WTC11 (cell line): ENCODE results near the gene ETNK2. TPM values are rescaled to one million over a fixed set of nuclear protein-coding genes. Genes with fewer than 3 reads are reported as not detected.

ENCODE experiments used
- ATAC-seq: fragments of 200-7000 bp; cut with Tn5 transposase; 2 replicates; pipeline ENCODE4 v1.10.0; 2021; ENCODE audit warnings: mild to moderate bottlenecking, moderate library complexity
- CTCF ChIA-PET: fragments of 300-600 bp; sonication (Branson Sonifier 250); formaldehyde crosslinking; loops from one replicate; lab custom pipeline; 2021; ENCODE audit warnings: antibody characterized with exemption; lab: Charles Lee
- POLR2A ChIA-PET: fragments of 350-600 bp; sonication (Branson Sonifier 250); formaldehyde crosslinking; loops from one replicate; lab custom pipeline; 2021; ENCODE audit warnings: antibody characterized with exemption; lab: Charles Lee
- DNase-seq: peaks from one replicate; pipeline ENCODE4 v3.0.0; 2021; ENCODE audit warnings: low spot score
- H3K27ac Mint-ChIP-seq: 2 replicates; pipeline ENCODE4 v1.8.0; 2021; ENCODE audit warnings: mixed read lengths
- H3K27me3 Mint-ChIP-seq: 2 replicates; pipeline ENCODE4 v1.8.0; 2021; ENCODE audit warnings: low read depth, mild to moderate bottlenecking, moderate library complexity, mixed read lengths
- H3K36me3 Mint-ChIP-seq: 2 replicates; pipeline ENCODE4 v1.8.0; 2021; ENCODE audit warnings: mixed read lengths
- H3K4me1 Mint-ChIP-seq: 2 replicates; pipeline ENCODE4 v1.8.0; 2022; ENCODE audit warnings: mixed read lengths
- H3K4me3 Mint-ChIP-seq: 2 replicates; pipeline ENCODE4 v1.8.0; 2021; ENCODE audit warnings: mild to moderate bottlenecking, moderate library complexity, mixed read lengths
- H3K9me3 Mint-ChIP-seq: 2 replicates; pipeline ENCODE4 v1.8.0; 2021; ENCODE audit warnings: mixed read lengths
- ARID4B ChIP-seq: sonication (generic); formaldehyde crosslinking; IDR thresholded peaks from 2 replicates; pipeline ENCODE4 v1.8.0; 2023; ENCODE audit warnings: missing genetic modification reagents, mild to moderate bottlenecking, borderline replicate concordance
- CBFB ChIP-seq: sonication (generic); formaldehyde crosslinking; IDR thresholded peaks from 2 replicates; pipeline ENCODE4 v1.8.1; 2022; ENCODE audit warnings: mild to moderate bottlenecking, low read depth, missing genetic modification reagents
- CDX4 ChIP-seq: fragments of 250-450 bp; sonication (Bioruptor Pico); IDR thresholded peaks from 2 replicates; pipeline ENCODE4 v1.9.0; 2021; ENCODE audit warnings: moderate library complexity, mild to moderate bottlenecking, inconsistent platforms, borderline replicate concordance
- CTCF ChIP-seq: fragments of 200-600 bp; IDR thresholded peaks from 2 replicates; pipeline ENCODE4 v1.8.0; 2022; ENCODE audit warnings: antibody characterized with exemption
- FOXK1 ChIP-seq: sonication (generic); formaldehyde crosslinking; IDR thresholded peaks from 2 replicates; pipeline ENCODE4 v1.8.0; 2022; ENCODE audit warnings: mild to moderate bottlenecking, moderate library complexity, missing genetic modification reagents
- IRF2 ChIP-seq: sonication (generic); formaldehyde crosslinking; IDR thresholded peaks from 2 replicates; pipeline ENCODE4 v1.8.0; 2022; ENCODE audit warnings: low read depth, missing genetic modification reagents, borderline replicate concordance
- MLX ChIP-seq: sonication (generic); formaldehyde crosslinking; IDR thresholded peaks from 2 replicates; pipeline ENCODE4 v1.8.1; 2023; ENCODE audit warnings: mild to moderate bottlenecking, missing genetic modification reagents, moderate library complexity
- NR2C2 ChIP-seq: sonication (generic); formaldehyde crosslinking; IDR thresholded peaks from 2 replicates; pipeline ENCODE4 v1.8.0; 2022; ENCODE audit warnings: mild to moderate bottlenecking, missing genetic modification reagents
- PRDM15 ChIP-seq: sonication (generic); formaldehyde crosslinking; IDR thresholded peaks from 2 replicates; pipeline ENCODE4 v1.8.0; 2022; ENCODE audit warnings: missing genetic modification reagents
- PRRX2 ChIP-seq: fragments of 250-450 bp; sonication (Bioruptor Pico); IDR thresholded peaks from 2 replicates; pipeline ENCODE4 v1.8.0; 2021; ENCODE audit warnings: mild to moderate bottlenecking
- SP1 ChIP-seq: sonication (generic); formaldehyde crosslinking; conservative IDR thresholded peaks from 2 replicates; pipeline ENCODE4 v1.8.1; 2022; ENCODE audit warnings: missing genetic modification reagents
- TCF7 ChIP-seq: sonication (generic); formaldehyde crosslinking; IDR thresholded peaks from 2 replicates; pipeline ENCODE4 v1.8.0; 2022; ENCODE audit warnings: mild to moderate bottlenecking, low read depth, missing genetic modification reagents, moderate library complexity
- TEAD1 ChIP-seq: sonication (generic); formaldehyde crosslinking; IDR thresholded peaks from 2 replicates; pipeline ENCODE4 v1.8.0; 2022; ENCODE audit warnings: mild to moderate bottlenecking, missing genetic modification reagents
- ZMAT4 ChIP-seq: fragments of 250-450 bp; sonication (Bioruptor Pico); IDR thresholded peaks from 2 replicates; pipeline ENCODE4 v1.9.0; 2021; ENCODE audit warnings: mild to moderate bottlenecking
- ZNF317 ChIP-seq: sonication (generic); formaldehyde crosslinking; IDR thresholded peaks from 2 replicates; pipeline ENCODE4 v1.8.1; 2023; ENCODE audit warnings: low read depth, mild to moderate bottlenecking, moderate library complexity, missing genetic modification reagents, borderline replicate concordance
- ZNF416 ChIP-seq: fragments of 250-450 bp; sonication (Bioruptor Pico); IDR thresholded peaks from 2 replicates; pipeline ENCODE4 v1.9.0; 2021; ENCODE audit warnings: mild to moderate bottlenecking, inconsistent platforms
- ZNF423 ChIP-seq: fragments of 250-450 bp; sonication (Bioruptor Pico); IDR thresholded peaks from 2 replicates; pipeline ENCODE4 v2.1.2; 2022; ENCODE audit warnings: mild to moderate bottlenecking, moderate library complexity
- total RNA-seq: library from RNA; stranded (reverse); gene quantifications from 3 replicates; pipeline ENCODE4 v1.2.3, GENCODE V29; 2021

ETNK2 gene
- total RNA-seq, 1 experiment from 2014 or later, result 19.7 TPM

GRCh38 chr1:204128964-204129896 is 22.6 kb downstream of the ETNK2 start (continued):
- TF ChIP-seq CTCF, result peak; percentile 97
- no peak for TF ChIP-seq NR2C2 (CRISPR knock-in tag)
- no peak for TF ChIP-seq CDX4 (CRISPR knock-in tag)
- TF ChIP-seq CBFB, result no peak
- TF ChIP-seq MLX (CRISPR knock-in tag), result no peak
- TF ChIP-seq ZNF423, result no peak
- TF ChIP-seq ZNF317 (CRISPR knock-in tag), result no peak
- TF ChIP-seq TEAD1, result no peak
- no peak for TF ChIP-seq TCF7 (CRISPR knock-in tag)
- TF ChIP-seq SP1 (CRISPR knock-in tag), result no peak; the same call in 1 of the 2 replicates
- TF ChIP-seq ARID4B (CRISPR knock-in tag), result 0 out of 2 replicates have a peak, but pooled peaks have one; percentile 42

GRCh38 chr1:204128464-204128963 is 23.3 kb downstream of the ETNK2 start:
- ChIA-PET CTCF (interaction anchor here (0.5 to 7.4 kb wide), 48 partner anchors 9 to 269 kb away, joined by 3 to 183 read pairs (median 5); partner anchors contain the start of genes ETNK2, SNRPE and SOX13), POLR2A (interaction anchor here (1.0 to 2.5 kb wide), 6 partner anchors 10 to 258 kb away, joined by 4 to 14 read pairs (median 6); partner anchors contain the start of gene SOX13)
- Mint-ChIP-seq H3K27ac (peak overlapping the region; percentile 72), H3K36me3 (peaks cover 29% of the 10 kb centered on the region), H3K27me3 (no peaks in the 10 kb centered on the region), H3K4me1 (peaks cover 47% of the 10 kb centered on the region), H3K4me3 (peak overlapping the region; percentile 57; the same call in 1 of the 2 replicates), H3K9me3 (no peaks in the 10 kb centered on the region)
- DNase-seq, result no peak
- no peak for ATAC-seq
- TF ChIP-seq PRDM15 (CRISPR knock-in tag), result no peak
- TF ChIP-seq ZMAT4 (CRISPR knock-in tag), result no peak
- no peak for TF ChIP-seq IRF2 (CRISPR knock-in tag)
- TF ChIP-seq FOXK1 (CRISPR knock-in tag), result no peak
- TF ChIP-seq ARID4B (CRISPR knock-in tag), result no peak
- no peak for TF ChIP-seq PRRX2 (CRISPR knock-in tag)
- no peak for TF ChIP-seq ZNF416
